ENCODE measurements around the gene GBP1. TPM values are rescaled to one million over a fixed set of nuclear protein-coding genes. Genes with fewer than 3 reads are reported as not detected.
"Not testable (repeated sequence)": the region's sequence is repeated elsewhere in the genome, so short reads cannot be mapped to it uniquely, and the experiment has no call there.

Gene GBP1
- total and polyA plus RNA-seq, 2 donors (not counting 1 experiment from before 2014, with no cell fraction given): 4.7 to 9.4 TPM

DNA sequence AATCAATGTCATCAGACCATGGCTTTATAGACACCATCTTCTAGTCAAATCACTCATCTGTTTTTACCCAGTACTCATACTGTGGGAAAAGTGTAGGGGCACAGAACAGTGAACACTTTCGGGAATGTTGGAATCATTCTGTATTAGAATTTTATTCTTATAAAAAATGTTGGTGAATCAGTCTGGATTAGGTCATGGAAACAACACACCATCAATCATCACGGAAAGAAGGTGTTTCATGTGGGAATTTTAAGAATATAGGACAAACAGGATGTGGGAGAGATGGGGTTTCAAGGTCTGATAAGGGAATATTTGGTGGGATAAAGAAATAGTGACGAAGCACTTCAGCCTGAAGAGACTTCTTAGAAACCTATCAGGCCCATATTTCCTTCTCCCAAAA lies 17.3 kb downstream of the GBP1 start:
- no peak overlapping the region for H3K9ac ChIP-seq (ENCODE audit: low read length)
- Mint-ChIP-seq H3K9me3 (ENCODE audit: insufficient read depth) (no peaks in the 10 kb centered on the region), H3K4me1 (no peaks in the 10 kb centered on the region), H3K4me3 (no peak overlapping the region), H3K27ac (no peak overlapping the region), H3K27me3 (no peaks in the 10 kb centered on the region)
- no peak overlapping the region for H3K4me3 ChIP-seq (ENCODE audit: control extremely low read depth in 1 of 5, extremely low read depth in 1 of 5, insufficient read depth in 1 of 5, low read depth in 2 of 5, low read length in 4 of 5)
- ChIA-PET CTCF (no interaction called here), POLR2A (no interaction called here)
- H3K27ac ChIP-seq (ENCODE audit: low read length in 2 of 2): no peak overlapping the region
- no CpG with 5 or more reads among the region's 3 CpGs for WGBS (ENCODE audit: insufficient coverage)
- H3K4me1 ChIP-seq (ENCODE audit: control insufficient read depth in 2 of 2, insufficient read depth in 2 of 2, low read length in 2 of 2): no peaks in the 10 kb centered on the region
- H3K27me3 ChIP-seq (replicated peaks in 1 of 4; ENCODE audit: control extremely low read depth in 1 of 4, control insufficient read depth in 3 of 4, insufficient read depth in 4 of 4, low read length in 3 of 4): no peaks in the 10 kb centered on the region
- H3K9me3 ChIP-seq (ENCODE audit: control extremely low read depth in 1 of 3, control insufficient read depth in 2 of 3, insufficient read depth in 1 of 3, low read length in 2 of 3): peaks cover 0 to 13% (median 7%) of the 10 kb centered on the region in 3 donors
- TF ChIP-seq CTCF (IDR thresholded peaks at IDR 0.05): no peak
- TF ChIP-seq EZH2 (IDR thresholded peaks at IDR 0.05; ENCODE audit: borderline replicate concordance, insufficient read depth, low read depth, low read length, poor library complexity, severe bottlenecking): no peak
- intact Hi-C loops (cut with micrococcal nuclease): no loop called here
- H3K4me2 ChIP-seq (replicated peaks; ENCODE audit: low read depth, low read length, poor library complexity, severe bottlenecking): no peak overlapping the region
- no peak for ATAC-seq (ENCODE audit: low read depth)
- no peak for DNase-seq
- H2AFZ ChIP-seq (ENCODE audit: insufficient read depth, low read depth, low read length, poor library complexity, severe bottlenecking): no peak overlapping the region
- H4K20me1 ChIP-seq (ENCODE audit: control insufficient read depth, insufficient read depth, low read length, poor library complexity, severe bottlenecking): no peaks in the 10 kb centered on the region
- H3K36me3 ChIP-seq (replicated peaks in 1 of 2; ENCODE audit: control extremely low read depth in 1 of 2, control insufficient read depth in 1 of 2, extremely low read depth in 1 of 2, insufficient read depth in 2 of 2, low read length in 1 of 2): peaks cover 0 to 10% of the 10 kb centered on the region in 2 experiments
- H3K79me2 ChIP-seq (ENCODE audit: control insufficient read depth, insufficient read depth, low read length): no peaks in the 10 kb centered on the region

- ATAC-seq (ENCODE audit: low read depth); CTCF ChIA-PET: not testable (repeated sequence)
Observed at GRCh38 chr1:89046318-89047183, 18.5 kb downstream of the GBP1 start.

More at GRCh38 chr1:89046318-89047183, 18.5 kb downstream of the GBP1 start:
- H3K4me2 ChIP-seq (replicated peaks; ENCODE audit: low read depth, low read length, poor library complexity, severe bottlenecking); H3K27me3 Mint-ChIP-seq; intact Hi-C loops (cut with micrococcal nuclease); H3K4me1 ChIP-seq (ENCODE audit: control insufficient read depth in 2 of 2, insufficient read depth in 2 of 2, low read length in 2 of 2); POLR2A ChIA-PET; H3K27me3 ChIP-seq (replicated peaks in 1 of 4; ENCODE audit: control extremely low read depth in 1 of 4, control insufficient read depth in 3 of 4, insufficient read depth in 4 of 4, low read length in 3 of 4); H3K36me3 ChIP-seq (replicated peaks in 1 of 2; ENCODE audit: control extremely low read depth in 1 of 2, control insufficient read depth in 1 of 2, extremely low read depth in 1 of 2, insufficient read depth in 2 of 2, low read length in 1 of 2); H3K4me3 Mint-ChIP-seq; H3K4me3 ChIP-seq (ENCODE audit: control extremely low read depth in 1 of 5, extremely low read depth in 1 of 5, insufficient read depth in 1 of 5, low read depth in 2 of 5, low read length in 4 of 5); DNase-seq; H3K9ac ChIP-seq (ENCODE audit: low read length); H3K79me2 ChIP-seq (ENCODE audit: control insufficient read depth, insufficient read depth, low read length); H3K9me3 Mint-ChIP-seq (ENCODE audit: insufficient read depth); H3K4me1 Mint-ChIP-seq; H2AFZ ChIP-seq (ENCODE audit: insufficient read depth, low read depth, low read length, poor library complexity, severe bottlenecking); H3K27ac ChIP-seq (ENCODE audit: low read length in 2 of 2); H3K27ac Mint-ChIP-seq; H4K20me1 ChIP-seq (ENCODE audit: control insufficient read depth, insufficient read depth, low read length, poor library complexity, severe bottlenecking): not testable (repeated sequence)
- peaks cover 0 to 17% (median 7%) of the 10 kb centered on the region in 3 donors for H3K9me3 ChIP-seq (ENCODE audit: control extremely low read depth in 1 of 3, control insufficient read depth in 2 of 3, insufficient read depth in 1 of 3, low read length in 2 of 3)
- WGBS (ENCODE audit: insufficient coverage): 76% methylated on average over 3 of the region's 6 CpGs
